DMS114 treated with DMSO at 0.1 percent for 48 hours (cell line): ENCODE measurements around the gene GAL.

Source experiments
- DNase-seq: peaks from one replicate; lab custom pipeline; 2025; ENCODE audit not compliant: unreplicated experiment; lab: John Stamatoyannopoulos, UW

GAL gene

GRCh38 chr11:68658661-68659060 is 25.7 kb upstream of the GAL start:
- no peak for DNase-seq

GRCh38 chr11:68659158-68659921 is 25.0 kb upstream of the GAL start:
- DNase-seq = no peak

- DNase-seq = no peak
These were observed 24.1 kb upstream of the GAL start for GRCh38 chr11:68660066-68660810.

GRCh38 chr11:68661014-68661413 is 23.3 kb upstream of the GAL start:
- DNase-seq = no peak

GRCh38 chr11:68661697-68662603 is 22.4 kb upstream of the GAL start:
- no peak for DNase-seq

- no peak for DNase-seq
These were observed 20.8 kb upstream of the GAL start for GRCh38 chr11:68663482-68664010.

- DNase-seq = no peak
These were observed 20.2 kb upstream of the GAL start for GRCh38 chr11:68664141-68664540.

GRCh38 chr11:68664906-68665305 is 19.4 kb upstream of the GAL start:
- no peak for DNase-seq

- no peak for DNase-seq
These were observed 18.9 kb upstream of the GAL start for GRCh38 chr11:68665436-68665835.

- no peak for DNase-seq
These were observed 17.5 kb upstream of the GAL start for GRCh38 chr11:68666849-68667248.

GRCh38 chr11:68667511-68668500 is 16.5 kb upstream of the GAL start:
- no peak for DNase-seq

- no peak for DNase-seq
These were observed 14.8 kb upstream of the GAL start for GRCh38 chr11:68669301-68670090.

- no peak for DNase-seq
These were observed 13.9 kb upstream of the GAL start for GRCh38 chr11:68670208-68670992.

GRCh38 chr11:68673306-68673945 is 10.9 kb upstream of the GAL start:
- no peak for DNase-seq

GRCh38 chr11:68673991-68674390 is 10.4 kb upstream of the GAL start:
- no peak for DNase-seq

- no peak for DNase-seq
These were observed 9.9 kb upstream of the GAL start for GRCh38 chr11:68674461-68674860.

GRCh38 chr11:68677432-68677831 is 6.9 kb upstream of the GAL start:
- DNase-seq = no peak

- no peak for DNase-seq
These were observed 6.3 kb upstream of the GAL start for GRCh38 chr11:68678031-68678441.
